ENCODE measurements around the gene G0S2. TPM values are rescaled to one million over a fixed set of nuclear protein-coding genes. Genes with fewer than 3 reads are reported as not detected.

Gene G0S2, protein sequence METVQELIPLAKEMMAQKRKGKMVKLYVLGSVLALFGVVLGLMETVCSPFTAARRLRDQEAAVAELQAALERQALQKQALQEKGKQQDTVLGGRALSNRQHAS
- 5.8 and 9.0 TPM in 2 replicates for total RNA-seq (2021)
- percentile 60 among the genes with signal in this experiment for Bru-seq, nascent RNA
- BruChase-seq, experiment 1, labeled RNA remaining after a 2-hour chase: percentile 61 among the genes with signal in this experiment
- BruChase-seq, experiment 2, labeled RNA remaining after a 6-hour chase: percentile 66 among the genes with signal in this experiment
- long read RNA-seq, transcript G0S2-201 (2 exons, 866 nt): major isoform, 15 of 15 reads
- long read RNA-seq, partial matches to known transcripts: 0 of 15 reads
- long read RNA-seq, other reads (novel, unspliced or antisense): 0 of 15 reads

- Histone ChIP-seq H3K4me3 (ENCODE audit: low read depth, low read length, poor library complexity, severe bottlenecking) (peak within 1 kb of the TSS; percentile 52), H3K9me3 (ENCODE audit: low read depth, low read length, poor library complexity, severe bottlenecking) (no peaks in the 10 kb centered on the region), H3K27ac (ENCODE audit: low read depth, low read length, poor library complexity, severe bottlenecking) (no peak within 1 kb of the TSS), H3K36me3 (ENCODE audit: insufficient read depth, low read length, poor library complexity, severe bottlenecking) (no peaks in the 10 kb centered on the region), H3K27me3 (replicated peaks; ENCODE audit: insufficient read depth, low read depth, low read length, poor library complexity) (peaks cover 21% of the 10 kb centered on the region), H3K4me1 (ENCODE audit: insufficient read depth, low read length, poor library complexity, severe bottlenecking) (peaks cover 10% of the 10 kb centered on the region)
- intact Hi-C loops (cut with micrococcal nuclease; ENCODE audit: unreplicated experiment): no loop called here
- CTCF ChIA-PET: interaction anchor here (0.7 kb wide), 1 partner anchor 772 kb away, joined by 3 read pairs; no protein-coding TSS in a partner anchor
- TF ChIP-seq, protein P1, sequence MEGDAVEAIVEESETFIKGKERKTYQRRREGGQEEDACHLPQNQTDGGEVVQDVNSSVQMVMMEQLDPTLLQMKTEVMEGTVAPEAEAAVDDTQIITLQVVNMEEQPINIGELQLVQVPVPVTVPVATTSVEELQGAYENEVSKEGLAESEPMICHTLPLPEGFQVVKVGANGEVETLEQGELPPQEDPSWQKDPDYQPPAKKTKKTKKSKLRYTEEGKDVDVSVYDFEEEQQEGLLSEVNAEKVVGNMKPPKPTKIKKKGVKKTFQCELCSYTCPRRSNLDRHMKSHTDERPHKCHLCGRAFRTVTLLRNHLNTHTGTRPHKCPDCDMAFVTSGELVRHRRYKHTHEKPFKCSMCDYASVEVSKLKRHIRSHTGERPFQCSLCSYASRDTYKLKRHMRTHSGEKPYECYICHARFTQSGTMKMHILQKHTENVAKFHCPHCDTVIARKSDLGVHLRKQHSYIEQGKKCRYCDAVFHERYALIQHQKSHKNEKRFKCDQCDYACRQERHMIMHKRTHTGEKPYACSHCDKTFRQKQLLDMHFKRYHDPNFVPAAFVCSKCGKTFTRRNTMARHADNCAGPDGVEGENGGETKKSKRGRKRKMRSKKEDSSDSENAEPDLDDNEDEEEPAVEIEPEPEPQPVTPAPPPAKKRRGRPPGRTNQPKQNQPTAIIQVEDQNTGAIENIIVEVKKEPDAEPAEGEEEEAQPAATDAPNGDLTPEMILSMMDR (conservative IDR thresholded peaks at IDR 0.05; ENCODE audit: low read depth, low read length): no peak
- peak; percentile 17 for TF ChIP-seq EZH2 (IDR thresholded peaks at IDR 0.05; ENCODE audit: borderline replicate concordance, low read depth, low read length, poor library complexity, severe bottlenecking)
- DNase-seq (ENCODE audit: low spot score): peak; percentile 48
- no TSS peak for BruUV-seq (replicated peaks)
- POLR2A ChIA-PET (ENCODE audit: low non-redundant PET): no interaction called here
These were observed at the start of gene G0S2 for GRCh38 chr1:209674957-209675564. Gene G0S2 (plus strand): TSS chr1:209675412. CDS start chr1:209675685, 273 bp downstream.

- DNase-seq (ENCODE audit: low spot score): peak; percentile 37
- H3K27me3 ChIP-seq (replicated peaks; ENCODE audit: insufficient read depth, low read depth, low read length, poor library complexity): no peaks in the 10 kb centered on the region
- peak overlapping the region; percentile 87 for H3K27ac ChIP-seq (ENCODE audit: low read depth, low read length, poor library complexity, severe bottlenecking)
- intact Hi-C loops (cut with micrococcal nuclease; ENCODE audit: unreplicated experiment): loop anchor here (1.0 to 2.0 kb wide), 3 partner anchors 49 to 67 kb away; no protein-coding TSS in a partner anchor
- no peaks in the 10 kb centered on the region for H3K36me3 ChIP-seq (ENCODE audit: insufficient read depth, low read length, poor library complexity, severe bottlenecking)
- CTCF ChIA-PET: interaction anchor here (0.6 kb wide), 1 partner anchor 61 kb away, joined by 3 read pairs; no protein-coding TSS in a partner anchor
- peaks cover 67% of the 10 kb centered on the region for H3K4me1 ChIP-seq (ENCODE audit: insufficient read depth, low read length, poor library complexity, severe bottlenecking)
- TF ChIP-seq EZH2 (IDR thresholded peaks at IDR 0.05; ENCODE audit: borderline replicate concordance, low read depth, low read length, poor library complexity, severe bottlenecking): no peak
- TF ChIP-seq, protein P1 (conservative IDR thresholded peaks at IDR 0.05; ENCODE audit: low read depth, low read length): no peak
- POLR2A ChIA-PET (ENCODE audit: low non-redundant PET): no interaction called here
- no peaks in the 10 kb centered on the region for H3K9me3 ChIP-seq (ENCODE audit: low read depth, low read length, poor library complexity, severe bottlenecking)
- H3K4me3 ChIP-seq (ENCODE audit: low read depth, low read length, poor library complexity, severe bottlenecking): no peak overlapping the region
- BruUV-seq (replicated peaks): no TSS peak
These were observed 49.4 kb upstream of the G0S2 start for GRCh38 chr1:209625791-209626285.

DNA sequence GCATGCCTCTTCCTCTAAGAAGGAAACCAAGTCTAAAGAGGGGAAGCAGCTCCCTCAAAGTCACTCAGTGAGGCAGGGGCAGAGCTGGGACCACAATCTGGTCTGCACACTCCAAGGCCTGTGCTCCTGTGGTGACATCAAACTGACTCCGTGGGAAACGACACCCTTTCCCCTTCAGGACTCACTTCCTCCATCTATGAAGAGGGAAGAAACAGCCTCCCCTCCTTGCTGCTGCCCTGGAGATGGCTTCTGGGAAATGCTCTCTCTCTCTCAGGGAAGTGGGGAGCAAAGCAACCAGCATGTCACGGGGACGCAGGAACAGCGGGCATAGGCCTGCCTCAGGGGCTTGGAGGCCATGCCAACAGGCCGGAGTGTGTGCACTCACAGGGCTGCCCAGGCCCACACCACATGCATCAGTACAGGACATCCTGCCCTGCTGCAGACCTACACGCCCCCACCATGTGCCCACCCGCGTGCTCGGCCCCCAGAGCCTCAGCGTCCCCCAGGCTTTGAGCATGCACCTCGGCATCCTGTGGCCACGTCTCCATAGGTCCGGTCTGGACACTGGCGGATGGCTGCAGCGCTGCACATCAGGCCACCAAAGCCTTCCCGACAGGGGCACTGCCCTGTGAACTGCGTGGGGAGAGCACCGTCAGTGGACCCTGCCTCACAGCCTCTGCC, 48.7 kb upstream of the G0S2 start:
- H3K27ac ChIP-seq (ENCODE audit: low read depth, low read length, poor library complexity, severe bottlenecking): peak overlapping the region; percentile 87
- DNase-seq (ENCODE audit: low spot score): no peak
- intact Hi-C loops (cut with micrococcal nuclease; ENCODE audit: unreplicated experiment): loop anchor here (2.0 kb wide), 2 partner anchors 50 to 58 kb away; no protein-coding TSS in a partner anchor
- H3K27me3 ChIP-seq (replicated peaks; ENCODE audit: insufficient read depth, low read depth, low read length, poor library complexity): no peaks in the 10 kb centered on the region
- TF ChIP-seq, protein P1 (conservative IDR thresholded peaks at IDR 0.05; ENCODE audit: low read depth, low read length): no peak
- TF ChIP-seq EZH2 (IDR thresholded peaks at IDR 0.05; ENCODE audit: borderline replicate concordance, low read depth, low read length, poor library complexity, severe bottlenecking): no peak
- ChIA-PET POLR2A (ENCODE audit: low non-redundant PET) (no interaction called here), CTCF (interaction anchor here (0.6 kb wide), 1 partner anchor 61 kb away, joined by 3 read pairs; no protein-coding TSS in a partner anchor)
- BruUV-seq (replicated peaks): no TSS peak
- peaks cover 61% of the 10 kb centered on the region for H3K4me1 ChIP-seq (ENCODE audit: insufficient read depth, low read length, poor library complexity, severe bottlenecking)
- no peak overlapping the region for H3K4me3 ChIP-seq (ENCODE audit: low read depth, low read length, poor library complexity, severe bottlenecking)
- no peaks in the 10 kb centered on the region for H3K36me3 ChIP-seq (ENCODE audit: insufficient read depth, low read length, poor library complexity, severe bottlenecking)
- H3K9me3 ChIP-seq (ENCODE audit: low read depth, low read length, poor library complexity, severe bottlenecking): no peaks in the 10 kb centered on the region

All from A673 (cell line).